Articular chondrocyte of knee joint (primary cell): Measurements from ENCODE around the gene SHC3. TPM values are rescaled to one million over a fixed set of nuclear protein-coding genes. Genes with fewer than 3 reads are reported as not detected.

Experiments
- total RNA-seq: library from RNA; depleted of rRNA; stranded (reverse); fragments of >200 nt; gene quantifications from 2 replicates; pipeline ENCODE4 v1.2.3, GENCODE V29; 2012

The SHC3 gene, protein sequence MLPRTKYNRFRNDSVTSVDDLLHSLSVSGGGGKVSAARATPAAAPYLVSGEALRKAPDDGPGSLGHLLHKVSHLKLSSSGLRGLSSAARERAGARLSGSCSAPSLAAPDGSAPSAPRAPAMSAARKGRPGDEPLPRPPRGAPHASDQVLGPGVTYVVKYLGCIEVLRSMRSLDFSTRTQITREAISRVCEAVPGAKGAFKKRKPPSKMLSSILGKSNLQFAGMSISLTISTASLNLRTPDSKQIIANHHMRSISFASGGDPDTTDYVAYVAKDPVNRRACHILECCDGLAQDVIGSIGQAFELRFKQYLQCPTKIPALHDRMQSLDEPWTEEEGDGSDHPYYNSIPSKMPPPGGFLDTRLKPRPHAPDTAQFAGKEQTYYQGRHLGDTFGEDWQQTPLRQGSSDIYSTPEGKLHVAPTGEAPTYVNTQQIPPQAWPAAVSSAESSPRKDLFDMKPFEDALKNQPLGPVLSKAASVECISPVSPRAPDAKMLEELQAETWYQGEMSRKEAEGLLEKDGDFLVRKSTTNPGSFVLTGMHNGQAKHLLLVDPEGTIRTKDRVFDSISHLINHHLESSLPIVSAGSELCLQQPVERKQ
- 0.26 and 1.4 TPM in 2 replicates for total RNA-seq

DNA sequence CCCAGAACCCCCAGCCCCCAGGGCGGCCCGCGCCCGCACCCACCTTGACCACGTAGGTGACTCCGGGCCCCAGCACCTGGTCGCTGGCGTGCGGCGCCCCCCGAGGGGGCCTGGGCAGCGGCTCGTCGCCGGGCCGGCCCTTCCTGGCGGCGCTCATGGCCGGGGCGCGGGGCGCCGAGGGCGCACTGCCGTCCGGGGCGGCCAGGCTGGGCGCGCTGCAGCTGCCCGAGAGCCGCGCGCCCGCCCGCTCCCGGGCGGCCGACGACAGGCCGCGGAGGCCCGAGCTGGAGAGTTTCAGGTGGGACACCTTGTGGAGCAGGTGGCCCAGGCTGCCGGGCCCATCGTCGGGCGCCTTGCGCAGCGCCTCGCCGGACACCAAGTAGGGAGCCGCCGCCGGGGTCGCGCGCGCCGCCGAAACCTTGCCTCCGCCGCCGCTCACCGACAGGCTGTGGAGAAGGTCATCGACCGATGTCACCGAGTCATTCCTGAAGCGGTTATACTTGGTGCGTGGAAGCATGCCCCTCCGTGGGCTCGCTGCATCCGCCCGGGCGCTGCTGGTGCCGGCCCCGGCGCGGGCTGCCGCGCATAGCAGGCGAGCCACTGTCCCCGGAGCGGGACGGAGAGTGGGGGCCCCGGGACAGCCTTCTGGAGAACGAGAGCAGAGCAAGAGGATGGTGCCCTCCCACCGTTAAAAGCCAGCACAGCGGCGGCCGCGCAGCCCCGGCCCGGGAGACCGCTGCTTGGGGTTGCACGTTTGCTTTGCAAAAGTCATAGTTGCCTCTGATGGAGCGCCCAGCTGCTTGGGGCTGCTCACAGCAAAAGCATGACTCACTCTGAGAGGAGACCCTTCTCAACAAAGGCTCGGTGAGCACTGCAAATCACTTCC is at the start of gene SHC3:
TSS of gene SHC3 (minus strand) at position 875 of the 886 bp plus-strand sequence. CDS start at position 517, 358 bp downstream.

DNA sequence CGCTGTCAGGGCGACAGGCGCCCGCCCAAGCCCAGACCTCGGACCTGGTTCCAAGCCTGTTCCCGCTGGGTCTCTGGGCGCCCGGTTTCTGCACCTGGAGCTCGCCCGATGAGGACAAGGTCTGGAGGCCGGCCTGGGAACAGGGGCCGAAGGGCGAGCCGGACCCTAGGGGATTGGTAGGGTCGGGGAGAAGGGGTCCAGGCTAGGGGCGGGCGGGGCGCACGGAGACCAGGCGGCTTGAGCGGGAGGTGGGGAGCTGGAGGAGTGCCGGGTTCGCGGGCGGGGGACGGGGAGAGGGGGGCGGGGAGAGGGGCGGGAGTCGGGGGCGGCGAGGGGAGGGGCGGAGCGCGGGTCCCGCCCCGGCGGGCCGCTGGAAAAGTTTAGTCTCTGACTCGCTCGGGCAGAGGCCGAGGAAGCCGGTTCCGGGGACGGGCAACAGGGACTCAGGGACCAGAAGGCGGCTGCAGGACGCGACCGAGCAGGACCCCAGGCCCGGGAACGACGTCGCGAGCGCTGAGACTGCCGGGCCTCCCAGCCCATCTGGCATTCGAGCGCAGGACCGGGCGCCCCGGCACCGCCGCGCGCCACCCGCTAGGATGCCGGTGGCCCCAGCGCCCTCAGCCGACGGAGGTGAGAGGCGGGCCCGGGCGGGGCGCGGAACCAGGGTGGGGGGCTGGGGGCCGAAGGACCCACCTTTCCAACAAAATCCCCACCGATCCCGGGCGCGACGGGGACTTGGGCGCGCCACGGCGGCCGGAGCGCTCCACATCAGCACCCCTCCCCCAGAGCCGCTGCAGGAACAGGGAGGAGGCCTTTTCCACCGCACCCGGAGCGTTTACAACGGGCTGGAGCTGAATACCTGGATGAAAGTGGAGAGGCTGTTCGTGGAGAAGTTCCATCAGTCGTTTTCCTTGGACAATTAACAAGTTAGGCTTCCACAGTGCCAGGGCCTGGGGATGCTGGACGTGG is 187.3 kb downstream of the SHC3 start, which contains the start of gene S1PR3:
TSS of gene S1PR3 (plus strand) at position 403 of the 969 bp plus-strand sequence. CDS start 9,733 bp downstream, outside the sequence.

Other genes with a start within 250 kb of the SHC3 start
- gene S1PR3, start 187.3 kb downstream of the SHC3 start, total RNA-seq, result 10.5 and 16.6 TPM in 2 replicates
- gene CKS2, start 132.4 kb upstream of the SHC3 start, total RNA-seq, result 56.3 and 67.8 TPM in 2 replicates
- 32.8 and 34.3 TPM in 2 replicates for gene SECISBP2, start 139.7 kb upstream of the SHC3 start, total RNA-seq